LNCAP (cell line): ENCODE results near the gene FGD6.

Experiments
- TF ChIP-seq, protein P1 (sequence below): fragments of 450-650 bp; IDR thresholded peaks from 2 replicates; pipeline ENCODE4 v1.5.1; 2017; ENCODE audit warnings: mild to moderate bottlenecking

The FGD6 gene

DNA sequence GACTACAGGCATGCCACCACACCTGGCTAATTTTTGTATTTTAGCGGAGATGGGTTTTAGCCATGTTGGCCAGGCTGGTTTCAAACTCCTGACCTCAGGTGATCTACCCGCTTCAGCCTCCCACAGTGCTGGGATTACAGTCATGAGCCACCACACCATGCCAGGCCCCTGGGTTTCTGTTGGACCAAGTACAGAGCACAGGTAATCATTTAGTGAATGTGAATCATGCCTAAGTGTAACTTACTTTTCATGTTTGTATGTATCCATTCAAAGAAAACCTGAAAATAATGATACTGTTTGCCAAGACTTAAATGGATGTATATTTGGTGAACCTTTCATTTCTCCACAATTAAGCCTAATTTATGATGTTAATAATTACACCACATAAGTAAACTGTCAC lies 65.9 kb downstream of the FGD6 start:
- TF ChIP-seq, protein P1, sequence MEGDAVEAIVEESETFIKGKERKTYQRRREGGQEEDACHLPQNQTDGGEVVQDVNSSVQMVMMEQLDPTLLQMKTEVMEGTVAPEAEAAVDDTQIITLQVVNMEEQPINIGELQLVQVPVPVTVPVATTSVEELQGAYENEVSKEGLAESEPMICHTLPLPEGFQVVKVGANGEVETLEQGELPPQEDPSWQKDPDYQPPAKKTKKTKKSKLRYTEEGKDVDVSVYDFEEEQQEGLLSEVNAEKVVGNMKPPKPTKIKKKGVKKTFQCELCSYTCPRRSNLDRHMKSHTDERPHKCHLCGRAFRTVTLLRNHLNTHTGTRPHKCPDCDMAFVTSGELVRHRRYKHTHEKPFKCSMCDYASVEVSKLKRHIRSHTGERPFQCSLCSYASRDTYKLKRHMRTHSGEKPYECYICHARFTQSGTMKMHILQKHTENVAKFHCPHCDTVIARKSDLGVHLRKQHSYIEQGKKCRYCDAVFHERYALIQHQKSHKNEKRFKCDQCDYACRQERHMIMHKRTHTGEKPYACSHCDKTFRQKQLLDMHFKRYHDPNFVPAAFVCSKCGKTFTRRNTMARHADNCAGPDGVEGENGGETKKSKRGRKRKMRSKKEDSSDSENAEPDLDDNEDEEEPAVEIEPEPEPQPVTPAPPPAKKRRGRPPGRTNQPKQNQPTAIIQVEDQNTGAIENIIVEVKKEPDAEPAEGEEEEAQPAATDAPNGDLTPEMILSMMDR: no peak

DNA sequence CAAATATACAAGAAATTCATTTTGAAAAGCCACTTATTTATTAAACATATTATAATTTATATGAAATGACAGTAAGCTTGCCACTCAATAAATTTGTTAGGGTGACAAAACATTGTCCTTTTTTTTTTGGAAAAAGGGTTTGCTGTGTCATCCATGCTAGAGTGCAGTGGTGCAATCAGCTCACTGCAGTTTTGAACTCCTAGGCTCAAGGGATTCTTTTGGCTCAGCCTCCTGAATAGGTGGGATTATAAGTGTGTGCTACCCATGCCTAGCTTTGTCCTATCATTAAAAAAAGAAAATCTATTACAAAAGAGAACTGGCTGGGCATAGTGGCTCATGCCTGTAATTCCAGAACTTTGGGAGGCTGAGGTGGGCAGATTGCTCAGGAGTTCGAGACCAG lies 66.8 kb downstream of the FGD6 start:
- TF ChIP-seq, protein P1: no peak

DNA sequence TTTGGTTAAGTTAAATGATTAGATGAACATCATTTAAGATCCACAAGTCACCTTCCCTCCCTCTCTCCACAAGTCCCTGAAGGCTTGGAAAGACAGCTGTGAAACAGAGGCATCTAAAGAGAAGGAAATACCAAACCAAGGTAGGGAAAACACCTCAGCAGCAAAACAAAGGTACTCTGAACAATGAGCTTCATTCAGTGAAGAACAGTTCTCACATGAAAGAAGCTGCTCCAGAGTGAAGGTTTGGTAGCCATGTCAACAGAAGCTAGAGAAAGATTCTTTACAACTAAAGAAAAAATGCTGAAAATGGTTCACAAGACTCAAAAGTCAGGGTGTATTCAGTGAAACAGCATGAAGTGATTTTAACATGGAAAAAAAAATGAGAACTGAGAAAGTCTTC lies 69.4 kb downstream of the FGD6 start:
- TF ChIP-seq, protein P1: no peak

DNA sequence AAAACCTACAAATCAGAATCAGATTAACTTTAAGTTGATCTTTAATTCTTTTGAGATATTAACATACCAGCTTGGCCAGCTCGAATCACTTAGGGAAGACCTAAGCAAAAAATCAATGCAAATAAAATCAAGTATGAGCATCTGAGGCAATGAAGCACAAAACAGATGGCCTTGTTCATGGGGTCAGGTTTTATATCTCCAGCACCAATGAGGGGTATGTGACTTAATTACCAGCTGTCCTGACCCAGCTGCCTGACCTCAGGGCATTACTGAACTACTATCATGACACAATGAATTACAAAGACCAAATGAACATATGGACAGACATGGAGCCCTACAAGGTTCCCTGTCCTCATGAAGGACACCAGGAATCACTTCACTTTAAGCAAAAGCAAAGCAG lies 70.5 kb downstream of the FGD6 start:
- TF ChIP-seq, protein P1: no peak

DNA sequence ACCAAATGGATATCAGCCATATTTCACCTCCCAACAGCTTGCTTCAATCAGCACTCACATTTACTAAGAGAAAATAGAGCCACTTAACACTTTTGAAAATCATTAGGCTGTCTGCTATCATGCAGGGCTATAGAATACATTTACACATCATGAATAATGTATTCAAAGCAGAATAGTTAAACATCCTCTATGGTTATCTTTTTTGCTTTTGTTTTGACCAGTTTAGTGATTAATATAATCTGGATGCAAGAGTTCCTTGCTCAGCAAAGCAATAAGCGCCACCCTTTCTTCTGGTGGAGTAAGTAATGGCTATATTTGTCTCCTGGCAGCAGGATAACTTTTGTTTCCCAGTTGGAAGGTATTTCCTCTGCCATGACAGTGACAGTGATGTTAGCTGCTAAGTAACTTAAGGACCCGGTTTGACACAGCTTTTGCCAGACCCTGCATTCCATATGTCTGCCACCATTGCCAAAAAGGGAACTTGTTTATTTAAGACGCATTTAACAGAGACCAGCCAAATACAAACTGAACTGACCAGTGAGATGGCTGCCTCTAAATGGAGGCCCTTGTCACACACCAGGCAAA lies 73.6 kb downstream of the FGD6 start:
- TF ChIP-seq, protein P1: no peak

DNA sequence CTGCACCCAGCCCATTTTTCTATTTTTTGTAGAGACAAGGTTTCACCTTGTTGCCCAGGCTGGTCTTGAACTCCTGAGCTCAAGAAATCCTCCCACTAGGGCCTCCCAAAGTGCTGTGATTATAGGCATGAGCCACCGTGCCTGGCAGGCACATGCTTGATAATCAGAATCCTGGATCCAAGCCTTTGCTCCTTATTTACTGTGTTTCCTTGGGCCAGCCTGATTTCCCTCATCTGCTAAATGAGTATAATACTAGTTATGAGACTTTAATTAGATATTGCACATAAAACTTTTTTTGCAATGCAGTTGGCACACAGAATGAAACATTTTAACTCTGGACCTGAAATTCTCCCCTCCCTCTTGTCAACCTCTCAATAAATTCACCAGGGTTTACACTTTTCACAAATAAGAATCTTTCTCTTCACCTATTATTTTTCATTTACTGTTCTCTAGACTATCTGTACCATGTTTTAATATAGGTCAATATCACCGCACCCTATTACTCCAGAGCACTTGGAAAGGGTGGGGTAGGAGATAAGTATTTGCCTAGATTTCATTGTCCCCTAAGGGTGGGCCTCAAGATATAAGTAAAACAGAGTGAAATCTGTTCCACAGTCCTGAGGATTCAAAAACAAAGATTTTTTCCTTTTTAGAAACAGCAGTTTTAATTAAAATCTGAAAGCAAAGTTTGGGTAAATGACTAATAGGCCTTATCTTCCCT lies 74.7 kb downstream of the FGD6 start:
- TF ChIP-seq, protein P1: no peak

DNA sequence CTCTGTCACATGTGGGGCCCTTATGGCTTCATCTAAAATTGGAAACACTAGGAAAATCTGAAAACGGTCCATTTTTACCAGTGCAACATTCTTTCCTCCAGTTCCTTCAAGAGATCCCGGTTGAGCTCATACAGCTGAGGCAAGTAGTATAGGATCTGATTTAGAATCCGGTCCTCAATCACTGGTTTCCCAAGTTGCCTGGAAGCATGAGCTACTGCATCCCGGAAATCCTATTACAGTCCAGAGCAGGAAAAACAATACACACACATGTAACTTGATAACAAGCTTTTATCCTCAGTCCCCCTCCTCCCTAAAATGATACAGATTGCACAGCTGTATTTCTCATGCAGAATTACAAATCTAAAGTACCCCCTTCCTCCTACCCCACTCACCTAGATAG lies 76.0 kb downstream of the FGD6 start:
- TF ChIP-seq, protein P1: no peak
